Uterus (tissue), 4 donors: Measurements from ENCODE around the gene HIPK2. TPM values are rescaled to one million over a fixed set of nuclear protein-coding genes. Genes with fewer than 3 reads are reported as not detected.

Experiments used
- DNase-seq, 2 donors: peaks; one replicate each; pipeline ENCODE4 v3.0.0-alpha.2; 2019 to 2020
- H3K27ac ChIP-seq, 2 donors: fragments of 200-600 bp; sonication (generic); 1 replicate in 1 of 2; 2 replicates in 1 of 2; pipeline ENCODE4 v1.5.1; 2016 to 2018
- H3K27me3 ChIP-seq, 2 donors: fragments of 200-600 bp; sonication (generic); one replicate each; pipeline ENCODE4 v1.5.1; 2018 to 2019; ENCODE audit warnings: control low read depth in 1 of 2
- H3K36me3 ChIP-seq, 2 donors: fragments of 200-600 bp; sonication (generic); one replicate each; pipeline ENCODE4 v1.5.1; 2019; ENCODE audit warnings: control low read depth in 1 of 2
- H3K4me1 ChIP-seq, 2 donors: fragments of 200-600 bp; sonication (generic); one replicate each; pipeline ENCODE4 v1.5.1; 2018 to 2019; ENCODE audit warnings: control low read depth in 1 of 2
- H3K4me3 ChIP-seq, 2 donors: fragments of 200-600 bp; sonication (generic); 1 replicate in 1 of 2; 2 replicates in 1 of 2; pipeline ENCODE4 v1.5.1; 2018 to 2019; ENCODE audit warnings: mild to moderate bottlenecking in 1 of 2
- H3K9me3 ChIP-seq, 2 donors: fragments of 200-600 bp; sonication (generic); one replicate each; pipeline ENCODE4 v1.5.1; 2019; ENCODE audit warnings: control low read depth in 1 of 2
- CTCF ChIP-seq, 4 experiments: fragments of 200-600 bp in 2 of 4; fragments of 450-650 bp in 2 of 4; sonication (generic) in 2 of 4; IDR thresholded peaks; one replicate each; pipeline ENCODE4 v1.5.1; 2016 to 2019; ENCODE audit warnings: antibody characterized with exemption in 4 of 4, mild to moderate bottlenecking in 2 of 4, moderate library complexity in 1 of 4
- POLR2A ChIP-seq, 2 donors: fragments of 450-650 bp; IDR thresholded peaks; one replicate each; pipeline ENCODE4 v1.6.1; 2016; ENCODE audit warnings: antibody characterized with exemption in 2 of 2, mild to moderate bottlenecking in 1 of 2, moderate library complexity in 1 of 2
- intact Hi-C: fragments of 100-400 bp; cut with DNase I; formaldehyde crosslinking; loops from one replicate; pipeline ENCODE4 v1.15.1; 2023; ENCODE audit warnings: low total_unique reads
- total RNA-seq, 4 donors: library from RNA; depleted of rRNA in 3 of 4; stranded (reverse); fragments of >200 nt in 3 of 4; gene quantifications; one replicate each; pipeline versions ENCODE4 v1.1.0 to v1.2.4, GENCODE V29; 2014 to 2023
- donor health status: DM: yes; HTN: yes; CAD: no.

Gene HIPK2
- total RNA-seq, 4 donors from 2014 or later: 9.4 to 65.8 (median 19.2) TPM

- Histone ChIP-seq H3K4me1 (no peaks in the 10 kb centered on the region), H3K9me3 (no peaks in the 10 kb centered on the region), H3K27me3 (no peaks in the 10 kb centered on the region), H3K4me3 (no peak overlapping the region), H3K36me3 (no peaks in the 10 kb centered on the region), H3K27ac (no peak overlapping the region)
- TF ChIP-seq CTCF (IDR thresholded peaks at IDR 0.05) (no peak), POLR2A (IDR thresholded peaks at IDR 0.05) (no peak)
- DNase-seq: no peak
- intact Hi-C loops: no loop called here
Measured at GRCh38 chr7:139626817-139627216, 151.0 kb downstream of the HIPK2 start.

- Histone ChIP-seq H3K9me3 (no peaks in the 10 kb centered on the region), H3K27me3 (no peaks in the 10 kb centered on the region), H3K4me3 (no peak overlapping the region), H3K27ac (no peak overlapping the region), H3K4me1 (no peaks in the 10 kb centered on the region), H3K36me3 (no peaks in the 10 kb centered on the region)
- TF ChIP-seq CTCF (IDR thresholded peaks at IDR 0.05) (no peak), POLR2A (IDR thresholded peaks at IDR 0.05) (no peak)
- no peak for DNase-seq
- intact Hi-C loops: no loop called here
Measured at GRCh38 chr7:139623518-139623917, 154.3 kb downstream of the HIPK2 start.

- Histone ChIP-seq H3K4me3 (no peak overlapping the region), H3K27ac (no peak overlapping the region), H3K27me3 (no peaks in the 10 kb centered on the region), H3K36me3 (no peaks in the 10 kb centered on the region), H3K4me1 (no peaks in the 10 kb centered on the region), H3K9me3 (no peaks in the 10 kb centered on the region)
- TF ChIP-seq CTCF (IDR thresholded peaks at IDR 0.05) (peak; percentile 36 to 52 (median 46)), POLR2A (IDR thresholded peaks at IDR 0.05) (no peak)
- intact Hi-C loops: no loop called here
- peak; percentile 31 to 37 for DNase-seq
Measured at GRCh38 chr7:139620676-139621344, 157.0 kb downstream of the HIPK2 start.

- Histone ChIP-seq H3K36me3 (no peaks in the 10 kb centered on the region), H3K9me3 (no peaks in the 10 kb centered on the region), H3K4me1 (no peaks in the 10 kb centered on the region), H3K27ac (no peak overlapping the region), H3K27me3 (no peaks in the 10 kb centered on the region), H3K4me3 (no peak overlapping the region)
- intact Hi-C loops: no loop called here
- TF ChIP-seq POLR2A (IDR thresholded peaks at IDR 0.05): no peak
- TF ChIP-seq CTCF (IDR thresholded peaks at IDR 0.05): no peak
- no peak for DNase-seq
Measured at GRCh38 chr7:139619367-139619657, 158.5 kb downstream of the HIPK2 start.

GRCh38 chr7:139618482-139619366 lies 159.1 kb downstream of the HIPK2 start:
- Histone ChIP-seq H3K4me1 (no peaks in the 10 kb centered on the region), H3K9me3 (no peaks in the 10 kb centered on the region), H3K27ac (no peak overlapping the region), H3K4me3 (no peak overlapping the region), H3K27me3 (no peaks in the 10 kb centered on the region), H3K36me3 (no peaks in the 10 kb centered on the region)
- TF ChIP-seq CTCF (IDR thresholded peaks at IDR 0.05) (peak; percentile 24 to 37 (median 34)), POLR2A (IDR thresholded peaks at IDR 0.05) (no peak)
- intact Hi-C loops: no loop called here
- DNase-seq: peak; percentile 31 to 34
